Bronchial epithelial cell (primary cell): Measurements from ENCODE around the gene CELSR1. TPM values are rescaled to one million over a fixed set of nuclear protein-coding genes. Genes with fewer than 3 reads are reported as not detected.
A peak's percentile ranks its signal among the peaks of the same experiment; 100 is the strongest.

ENCODE experiments used
- DNase-seq: peaks from one replicate; pipeline ENCODE4 v3.0.0-alpha.2; 2010; ENCODE audit warnings: low read depth
- FAIRE-seq: peaks from 2 replicates; lab custom pipeline; 2011; peaks lifted over from hg19 to GRCh38; lab: Jason Lieb, UNC
- H3K27me3 ChIP-seq: 2 replicates; pipeline ENCODE4 v1.5.1; 2011; ENCODE audit warnings: low read length; ENCODE audit not compliant: control insufficient read depth, insufficient read depth
- H3K36me3 ChIP-seq: 2 replicates; pipeline ENCODE4 v1.5.1; 2011; ENCODE audit warnings: low read length; ENCODE audit not compliant: control insufficient read depth, insufficient read depth
- H3K4me3 ChIP-seq: 2 replicates; pipeline ENCODE4 v1.5.1; 2011; ENCODE audit warnings: mild to moderate bottlenecking, low read depth, low read length, control low read depth
- CTCF ChIP-seq: IDR thresholded peaks from 2 replicates; pipeline ENCODE4 v1.5.1; 2011; ENCODE audit warnings: mild to moderate bottlenecking, moderate library complexity, low read length, control low read depth, inconsistent platforms; ENCODE audit not compliant: insufficient read depth, severe bottlenecking
- total RNA-seq: library from RNA; depleted of rRNA; stranded (reverse); fragments of >200 nt; gene quantifications from 2 replicates; pipeline ENCODE4 v1.2.1, GENCODE V29; 2014

The CELSR1 gene
- 39.0 and 60.0 TPM in 2 replicates for total RNA-seq

GRCh38 chr22:46537225-46537945, at the start of gene CELSR1:
CELSR1 (minus strand) TSS chr22:46537620; CDS start chr22:46537170, 450 bp downstream.
- DNase-seq: peak; percentile 50
- FAIRE-seq: no peak
- Histone ChIP-seq H3K27me3 (no peaks in the 10 kb centered on the region), H3K36me3 (peaks cover 21% of the 10 kb centered on the region), H3K4me3 (peak within 1 kb of the TSS; percentile 76)
- no peak for TF ChIP-seq CTCF

- H3K4me3 ChIP-seq: no peak overlapping the region
- no peak for FAIRE-seq
- no peak for TF ChIP-seq CTCF
- DNase-seq: no peak
- H3K27me3 ChIP-seq: no peaks in the 10 kb centered on the region
- no peaks in the 10 kb centered on the region for H3K36me3 ChIP-seq
These were observed 49.6 kb upstream of the CELSR1 start for GRCh38 chr22:46587061-46587460.

GRCh38 chr22:46586531-46587011, 49.2 kb upstream of the CELSR1 start:
- no peaks in the 10 kb centered on the region for H3K27me3 ChIP-seq
- no peak overlapping the region for H3K4me3 ChIP-seq
- no peak for DNase-seq
- no peaks in the 10 kb centered on the region for H3K36me3 ChIP-seq
- no peak for FAIRE-seq
- TF ChIP-seq CTCF: no peak

- Histone ChIP-seq H3K4me3 (no peak overlapping the region), H3K36me3 (no peaks in the 10 kb centered on the region), H3K27me3 (no peaks in the 10 kb centered on the region)
- no peak for TF ChIP-seq CTCF
- DNase-seq: no peak
- no peak for FAIRE-seq
These were observed 48.7 kb upstream of the CELSR1 start for GRCh38 chr22:46586123-46586519.

GRCh38 chr22:46585340-46586122, 48.1 kb upstream of the CELSR1 start:
- TF ChIP-seq CTCF: no peak
- Histone ChIP-seq H3K4me3 (no peak overlapping the region), H3K36me3 (no peaks in the 10 kb centered on the region), H3K27me3 (no peaks in the 10 kb centered on the region)
- no peak for FAIRE-seq
- DNase-seq: no peak
